Keratinocyte (primary cell): ENCODE results near the gene MRPL48. TPM values are rescaled to one million over a fixed set of nuclear protein-coding genes. Genes with fewer than 3 reads are reported as not detected.

Source experiments
- DNase-seq: peaks from one replicate; pipeline ENCODE4 v3.0.0-alpha.2; 2011; ENCODE audit warnings: low read depth, missing footprints, low spot score
- FAIRE-seq: peaks from 2 replicates; lab custom pipeline; 2011; peaks lifted over from hg19 to GRCh38; lab: Jason Lieb, UNC
- H2AFZ ChIP-seq: 2 replicates; pipeline ENCODE4 v1.6.0; 2012; ENCODE audit warnings: low read length, control low read depth, inconsistent platforms; ENCODE audit not compliant: control insufficient read depth
- H3K27ac ChIP-seq: 2 replicates; pipeline ENCODE4 v1.5.1; 2011; ENCODE audit warnings: low read length; ENCODE audit not compliant: control insufficient read depth, insufficient read depth
- H3K27me3 ChIP-seq: 3 replicates; pipeline ENCODE4 v1.6.0; 2011; ENCODE audit warnings: low read length; ENCODE audit not compliant: control insufficient read depth, insufficient read depth; ENCODE audit errors: extremely low read depth
- H3K36me3 ChIP-seq, 2 experiments: 2 replicates in 1 of 2; 3 replicates in 1 of 2; pipeline ENCODE4 v1.5.1; 2011; ENCODE audit warnings: low read length in 2 of 2, mild to moderate bottlenecking in 1 of 2; ENCODE audit not compliant: control insufficient read depth in 2 of 2, insufficient read depth in 2 of 2; ENCODE audit errors: extremely low read depth in 1 of 2
- H3K4me1 ChIP-seq: 3 replicates; pipeline ENCODE4 v1.5.1; 2011; ENCODE audit warnings: low read length; ENCODE audit not compliant: control insufficient read depth, insufficient read depth; ENCODE audit errors: extremely low read depth
- H3K4me2 ChIP-seq: 3 replicates; pipeline ENCODE4 v1.6.0; 2011; ENCODE audit warnings: low read depth, low read length; ENCODE audit not compliant: control insufficient read depth, insufficient read depth; ENCODE audit errors: extremely low read depth
- H3K4me3 ChIP-seq, 3 experiments: fragments of 200-600 bp in 1 of 3; sonication (generic) in 1 of 3; 2 replicates in 2 of 3; 3 replicates in 1 of 3; pipeline ENCODE4 v1.5.1; 2011 to 2016; ENCODE audit warnings: low read length in 3 of 3, mild to moderate bottlenecking in 3 of 3, control low read depth in 2 of 3, inconsistent platforms in 1 of 3, low read depth in 1 of 3, mixed read lengths in 1 of 3, mixed run types in 1 of 3, moderate library complexity in 1 of 3; ENCODE audit not compliant: control insufficient read depth in 2 of 3, insufficient read depth in 2 of 3; ENCODE audit errors: extremely low read depth in 1 of 3
- H3K79me2 ChIP-seq: 2 replicates; pipeline ENCODE4 v1.6.0; 2012; ENCODE audit warnings: low read length; ENCODE audit not compliant: control insufficient read depth, insufficient read depth
- H3K9ac ChIP-seq: 3 replicates; pipeline ENCODE4 v1.6.0; 2011; ENCODE audit warnings: low read length; ENCODE audit not compliant: control insufficient read depth, insufficient read depth; ENCODE audit errors: extremely low read depth
- H3K9me1 ChIP-seq: 3 replicates; pipeline ENCODE4 v1.6.0; 2011; ENCODE audit warnings: low read length; ENCODE audit not compliant: control insufficient read depth, insufficient read depth; ENCODE audit errors: extremely low read depth
- H3K9me3 ChIP-seq: 2 replicates; pipeline ENCODE4 v1.5.1; 2012; ENCODE audit warnings: low read depth, low read length; ENCODE audit not compliant: control insufficient read depth
- H4K20me1 ChIP-seq: 3 replicates; pipeline ENCODE4 v1.6.0; 2011; ENCODE audit warnings: low read length; ENCODE audit not compliant: control insufficient read depth, insufficient read depth; ENCODE audit errors: extremely low read depth
- EZH2 ChIP-seq: IDR thresholded peaks from one replicate; pipeline ENCODE4 v1.6.1; 2012; ENCODE audit warnings: inconsistent platforms, mild to moderate bottlenecking, low read length, moderate library complexity
- dilution Hi-C: fragments of 300-500 bp; cut with MboI; formaldehyde crosslinking; loops from one replicate; pipeline ENCODE4 v1.7.0; 2020; ENCODE audit warnings: low sequenced_read_pairs; ENCODE audit not compliant: extremely low pct_ligation_motif_present
- polyA plus RNA-seq, 5 experiments: library from polyadenylated mRNA; depleted of rRNA in 3 of 5; stranded (reverse) in 3 of 5; stranded (forward) in 1 of 5; unstranded in 1 of 5; fragments of >200 nt; gene quantifications; 1 replicate in 1 of 5; 2 replicates in 3 of 5; 3 replicates in 1 of 5; pipeline versions ENCODE4 v1.2.1 to v1.2.3, GENCODE V29; 2011 to 2012; ENCODE audit warnings: missing spikeins in 2 of 5, low read depth in 1 of 5, low replicate concordance in 1 of 5
- TF ChIP-seq, protein P1 (sequence below), 3 experiments: IDR thresholded peaks in 1 of 3; conservative IDR thresholded peaks in 1 of 3; optimal IDR thresholded peaks in 1 of 3; 2 replicates in 2 of 3; 3 replicates in 1 of 3; pipeline versions ENCODE3 to v1.5.1; 2011; ENCODE audit warnings: low read length in 3 of 3, mild to moderate bottlenecking in 3 of 3, moderate library complexity in 2 of 3, control low read depth in 1 of 3, inconsistent platforms in 1 of 3; ENCODE audit not compliant: insufficient read depth in 2 of 3; ENCODE audit errors: extremely low read depth in 1 of 3

Gene MRPL48
- polyA plus RNA-seq, 1 donor (not counting 4 experiments of a cell fraction or from before 2014, with no cell fraction given), result 72.2 TPM

DNA sequence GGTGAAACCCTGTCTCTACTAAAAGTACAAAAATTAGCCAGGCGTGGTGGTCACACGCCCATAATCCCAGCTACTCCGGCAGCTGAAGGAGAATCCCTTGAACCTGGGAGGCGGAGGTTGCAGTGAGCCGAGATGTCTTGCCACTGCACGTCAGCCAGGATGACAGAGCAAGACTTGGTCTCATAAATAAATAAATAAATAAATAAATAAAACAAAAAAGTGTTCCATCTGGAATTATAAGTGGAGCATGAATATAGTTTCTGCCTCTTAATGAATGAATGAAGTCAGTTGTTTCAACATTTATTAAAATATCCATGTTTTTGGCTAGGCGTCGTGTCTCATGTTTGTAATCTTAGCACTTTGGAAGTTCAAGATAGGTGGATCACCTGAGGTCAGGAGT lies 27.1 kb downstream of the MRPL48 start:
- Histone ChIP-seq H3K4me2 (no peak overlapping the region), H3K36me3 (no peaks in the 10 kb centered on the region), H3K9me3 (no peaks in the 10 kb centered on the region), H3K4me3 (no peak overlapping the region), H3K4me1 (no peaks in the 10 kb centered on the region), H3K9ac (no peak overlapping the region), H3K27ac (no peak overlapping the region), H3K9me1 (no peaks in the 10 kb centered on the region), H3K79me2 (no peaks in the 10 kb centered on the region), H3K27me3 (no peaks in the 10 kb centered on the region), H4K20me1 (no peaks in the 10 kb centered on the region), H2AFZ (no peak overlapping the region)
- dilution Hi-C loops, result no loop called here
- DNase-seq, result no peak
- no peak for TF ChIP-seq EZH2
- TF ChIP-seq, protein P1, sequence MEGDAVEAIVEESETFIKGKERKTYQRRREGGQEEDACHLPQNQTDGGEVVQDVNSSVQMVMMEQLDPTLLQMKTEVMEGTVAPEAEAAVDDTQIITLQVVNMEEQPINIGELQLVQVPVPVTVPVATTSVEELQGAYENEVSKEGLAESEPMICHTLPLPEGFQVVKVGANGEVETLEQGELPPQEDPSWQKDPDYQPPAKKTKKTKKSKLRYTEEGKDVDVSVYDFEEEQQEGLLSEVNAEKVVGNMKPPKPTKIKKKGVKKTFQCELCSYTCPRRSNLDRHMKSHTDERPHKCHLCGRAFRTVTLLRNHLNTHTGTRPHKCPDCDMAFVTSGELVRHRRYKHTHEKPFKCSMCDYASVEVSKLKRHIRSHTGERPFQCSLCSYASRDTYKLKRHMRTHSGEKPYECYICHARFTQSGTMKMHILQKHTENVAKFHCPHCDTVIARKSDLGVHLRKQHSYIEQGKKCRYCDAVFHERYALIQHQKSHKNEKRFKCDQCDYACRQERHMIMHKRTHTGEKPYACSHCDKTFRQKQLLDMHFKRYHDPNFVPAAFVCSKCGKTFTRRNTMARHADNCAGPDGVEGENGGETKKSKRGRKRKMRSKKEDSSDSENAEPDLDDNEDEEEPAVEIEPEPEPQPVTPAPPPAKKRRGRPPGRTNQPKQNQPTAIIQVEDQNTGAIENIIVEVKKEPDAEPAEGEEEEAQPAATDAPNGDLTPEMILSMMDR (optimal IDR thresholded peaks at IDR 0.05 in 1 of 3, IDR thresholded peaks at IDR 0.05 in 1 of 3, conservative IDR thresholded peaks at IDR 0.05 in 1 of 3; ENCODE audit: extremely low read depth in 1 of 3, insufficient read depth in 2 of 3, low read length in 3 of 3), result no peak
- FAIRE-seq, result no peak

DNA sequence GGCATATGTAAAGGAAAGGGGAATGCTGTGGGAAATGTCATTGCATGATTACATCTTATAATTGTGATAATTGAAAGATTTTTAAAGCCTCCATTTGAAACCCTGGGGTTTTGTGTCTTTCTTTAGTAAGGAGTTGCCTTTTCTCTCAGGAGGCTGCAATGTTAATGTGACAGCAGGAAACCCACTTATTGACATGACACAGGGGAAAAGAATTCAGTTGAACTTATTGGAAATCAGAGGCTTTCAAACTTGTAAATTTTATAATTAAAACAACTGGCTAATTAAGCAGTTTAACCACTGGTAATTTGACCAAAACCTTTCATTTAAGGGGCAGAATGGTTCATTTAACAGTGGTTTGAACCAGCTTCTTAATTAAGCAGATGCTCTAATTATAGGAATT lies 31.2 kb downstream of the MRPL48 start:
- FAIRE-seq (no peak), DNase-seq (no peak)
- dilution Hi-C loops, result no loop called here

More for the DNA sequence above, 31.2 kb downstream of the MRPL48 start:
- Histone ChIP-seq H4K20me1 (no peaks in the 10 kb centered on the region), H3K4me2 (no peak overlapping the region), H3K9me1 (no peaks in the 10 kb centered on the region), H3K79me2 (no peaks in the 10 kb centered on the region), H3K4me1 (no peaks in the 10 kb centered on the region), H3K27ac (no peak overlapping the region), H3K9me3 (no peaks in the 10 kb centered on the region), H3K9ac (no peak overlapping the region), H3K36me3 (no peaks in the 10 kb centered on the region), H3K27me3 (no peaks in the 10 kb centered on the region), H3K4me3 (no peak overlapping the region), H2AFZ (no peak overlapping the region)
- TF ChIP-seq, protein P1 (optimal IDR thresholded peaks at IDR 0.05 in 1 of 3, IDR thresholded peaks at IDR 0.05 in 1 of 3, conservative IDR thresholded peaks at IDR 0.05 in 1 of 3; ENCODE audit: extremely low read depth in 1 of 3, insufficient read depth in 2 of 3, low read length in 3 of 3), result no peak
- TF ChIP-seq EZH2, result no peak
